Measurements from ENCODE around the gene SYNJ2BP.
"Not testable (repeated sequence)": the region's sequence is repeated elsewhere in the genome, so short reads cannot be mapped to it uniquely, and the experiment has no call there.

SYNJ2BP gene

DNA sequence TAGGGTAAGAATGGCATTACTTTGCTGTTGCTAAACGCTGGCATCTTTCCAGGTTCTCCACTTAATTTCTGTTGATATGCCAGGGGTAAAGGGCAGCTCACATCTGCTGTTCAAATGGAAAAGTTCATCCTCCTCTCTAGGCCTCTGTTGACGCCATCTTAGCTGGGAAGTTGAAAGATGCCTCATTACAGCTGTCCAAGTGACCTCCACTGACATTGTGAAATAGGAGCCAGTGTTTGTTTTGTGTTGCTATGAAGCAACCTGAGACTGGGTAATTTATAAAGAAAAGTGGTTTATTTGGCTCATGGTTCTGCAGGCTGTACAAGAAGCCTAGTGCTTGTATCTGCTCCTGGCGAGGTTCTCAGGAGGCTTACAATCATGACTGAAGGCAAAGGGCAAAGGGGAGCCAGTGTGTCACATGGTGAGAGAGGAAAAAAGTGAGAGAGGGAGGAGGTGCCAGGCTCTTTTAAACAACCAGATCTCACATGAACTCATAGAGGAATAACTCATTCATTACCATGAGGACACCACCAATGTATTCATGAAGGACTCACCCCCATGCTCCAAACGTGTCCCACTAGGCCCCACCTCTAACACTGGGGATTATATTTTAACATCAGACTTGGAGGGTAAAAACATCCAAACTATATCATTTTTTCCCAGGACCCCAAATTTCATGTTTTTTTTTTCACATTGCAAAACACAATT, 31.9 kb upstream of the SYNJ2BP start:
- Histone ChIP-seq H3K27me3 (ENCODE audit: insufficient read depth, low read length, poor library complexity, severe bottlenecking) (no peaks in the 10 kb centered on the region), H3K9ac (ENCODE audit: low read depth, low read length, poor library complexity, severe bottlenecking) (no peak overlapping the region), H3K4me1 (ENCODE audit: insufficient read depth, low read length, poor library complexity, severe bottlenecking) (no peaks in the 10 kb centered on the region), H3K9me3 (ENCODE audit: insufficient read depth, low read depth, low read length) (peaks cover 4% of the 10 kb centered on the region; the same call in 1 of the 2 replicates), H3K79me2 (ENCODE audit: insufficient read depth, low read length) (no peaks in the 10 kb centered on the region), H2AFZ (ENCODE audit: low read length) (no peak overlapping the region), H3K4me2 (ENCODE audit: low read depth, low read length, poor library complexity, severe bottlenecking) (no peak overlapping the region), H3K4me3 (ENCODE audit: low read length, poor library complexity, severe bottlenecking) (no peak overlapping the region), H4K20me1 (ENCODE audit: insufficient read depth, low read length, poor library complexity, severe bottlenecking) (no peaks in the 10 kb centered on the region), H3F3A (ENCODE audit: low read depth) (no peaks in the 10 kb centered on the region), H3K36me3 (ENCODE audit: insufficient read depth, low read length) (no peaks in the 10 kb centered on the region), H3K9me2 (replicated peaks; ENCODE audit: low read depth, low read length) (no peaks in the 10 kb centered on the region)
- no peak for TF ChIP-seq EZH2phosphoT487 (IDR thresholded peaks at IDR 0.05; ENCODE audit: borderline replicate concordance)
- TF ChIP-seq, protein P1, sequence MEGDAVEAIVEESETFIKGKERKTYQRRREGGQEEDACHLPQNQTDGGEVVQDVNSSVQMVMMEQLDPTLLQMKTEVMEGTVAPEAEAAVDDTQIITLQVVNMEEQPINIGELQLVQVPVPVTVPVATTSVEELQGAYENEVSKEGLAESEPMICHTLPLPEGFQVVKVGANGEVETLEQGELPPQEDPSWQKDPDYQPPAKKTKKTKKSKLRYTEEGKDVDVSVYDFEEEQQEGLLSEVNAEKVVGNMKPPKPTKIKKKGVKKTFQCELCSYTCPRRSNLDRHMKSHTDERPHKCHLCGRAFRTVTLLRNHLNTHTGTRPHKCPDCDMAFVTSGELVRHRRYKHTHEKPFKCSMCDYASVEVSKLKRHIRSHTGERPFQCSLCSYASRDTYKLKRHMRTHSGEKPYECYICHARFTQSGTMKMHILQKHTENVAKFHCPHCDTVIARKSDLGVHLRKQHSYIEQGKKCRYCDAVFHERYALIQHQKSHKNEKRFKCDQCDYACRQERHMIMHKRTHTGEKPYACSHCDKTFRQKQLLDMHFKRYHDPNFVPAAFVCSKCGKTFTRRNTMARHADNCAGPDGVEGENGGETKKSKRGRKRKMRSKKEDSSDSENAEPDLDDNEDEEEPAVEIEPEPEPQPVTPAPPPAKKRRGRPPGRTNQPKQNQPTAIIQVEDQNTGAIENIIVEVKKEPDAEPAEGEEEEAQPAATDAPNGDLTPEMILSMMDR (conservative IDR thresholded peaks at IDR 0.05; ENCODE audit: low read length): no peak

- Histone ChIP-seq H3K4me1 (ENCODE audit: insufficient read depth, low read length, poor library complexity, severe bottlenecking) (no peaks in the 10 kb centered on the region), H3K36me3 (ENCODE audit: insufficient read depth, low read length) (no peaks in the 10 kb centered on the region), H3K9ac (ENCODE audit: low read depth, low read length, poor library complexity, severe bottlenecking) (no peak overlapping the region), H3K27me3 (ENCODE audit: insufficient read depth, low read length, poor library complexity, severe bottlenecking) (no peaks in the 10 kb centered on the region), H3K4me2 (ENCODE audit: low read depth, low read length, poor library complexity, severe bottlenecking) (no peak overlapping the region), H2AFZ (ENCODE audit: low read length) (no peak overlapping the region), H3F3A (ENCODE audit: low read depth) (no peaks in the 10 kb centered on the region), H3K9me2 (replicated peaks; ENCODE audit: low read depth, low read length) (no peaks in the 10 kb centered on the region), H3K9me3 (ENCODE audit: insufficient read depth, low read depth, low read length) (peaks cover 21% of the 10 kb centered on the region; the same call in 1 of the 2 replicates), H3K4me3 (ENCODE audit: low read length, poor library complexity, severe bottlenecking) (no peak overlapping the region), H3K79me2 (ENCODE audit: insufficient read depth, low read length) (no peaks in the 10 kb centered on the region), H4K20me1 (ENCODE audit: insufficient read depth, low read length, poor library complexity, severe bottlenecking) (no peaks in the 10 kb centered on the region)
- TF ChIP-seq EZH2phosphoT487 (IDR thresholded peaks at IDR 0.05; ENCODE audit: borderline replicate concordance): no peak
Observed at GRCh38 chr14:70442750-70443149, 25.9 kb upstream of the SYNJ2BP start.

DNA sequence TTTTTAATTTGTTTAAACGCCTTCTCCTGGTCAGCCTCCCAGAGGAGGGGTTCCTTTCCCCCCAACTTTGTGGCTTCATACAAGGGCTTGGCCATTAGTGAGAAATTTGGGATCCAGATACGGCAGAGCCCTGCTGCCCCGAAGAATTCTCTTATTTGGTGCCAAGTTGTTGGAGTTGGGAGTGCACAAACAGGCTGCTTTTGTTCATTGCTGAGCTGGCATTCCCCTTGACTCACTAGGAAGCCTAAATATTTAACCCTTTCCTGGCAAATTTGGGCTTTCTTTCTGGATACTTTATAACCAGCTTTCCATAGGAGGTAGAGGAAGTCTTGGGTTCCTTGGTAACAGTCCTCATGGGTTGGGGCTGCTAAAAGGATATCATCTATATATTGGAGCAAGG, 24.8 kb upstream of the SYNJ2BP start:
- no peak overlapping the region for H2AFZ ChIP-seq (ENCODE audit: low read length)
- peaks cover 21% of the 10 kb centered on the region; the same call in 1 of the 2 replicates for H3K9me3 ChIP-seq (ENCODE audit: insufficient read depth, low read depth, low read length)
- H3K4me3 ChIP-seq (ENCODE audit: low read length, poor library complexity, severe bottlenecking): no peak overlapping the region
- no peaks in the 10 kb centered on the region for H3K9me2 ChIP-seq (replicated peaks; ENCODE audit: low read depth, low read length)
- no peak overlapping the region for H3K9ac ChIP-seq (ENCODE audit: low read depth, low read length, poor library complexity, severe bottlenecking)
- no peak for TF ChIP-seq EZH2phosphoT487 (IDR thresholded peaks at IDR 0.05; ENCODE audit: borderline replicate concordance)
- TF ChIP-seq, protein P1 (conservative IDR thresholded peaks at IDR 0.05; ENCODE audit: low read length): no peak
- no peaks in the 10 kb centered on the region for H3F3A ChIP-seq (ENCODE audit: low read depth)
- no peaks in the 10 kb centered on the region for H3K36me3 ChIP-seq (ENCODE audit: insufficient read depth, low read length)
- no peaks in the 10 kb centered on the region for H3K79me2 ChIP-seq (ENCODE audit: insufficient read depth, low read length)
- H3K4me1 ChIP-seq (ENCODE audit: insufficient read depth, low read length, poor library complexity, severe bottlenecking): no peaks in the 10 kb centered on the region
- no peaks in the 10 kb centered on the region for H4K20me1 ChIP-seq (ENCODE audit: insufficient read depth, low read length, poor library complexity, severe bottlenecking)
- H3K27me3 ChIP-seq (ENCODE audit: insufficient read depth, low read length, poor library complexity, severe bottlenecking): no peaks in the 10 kb centered on the region
- no peak overlapping the region for H3K4me2 ChIP-seq (ENCODE audit: low read depth, low read length, poor library complexity, severe bottlenecking)

- Histone ChIP-seq H3F3A (ENCODE audit: low read depth) (no peaks in the 10 kb centered on the region), H3K4me3 (ENCODE audit: low read length, poor library complexity, severe bottlenecking) (no peak overlapping the region), H3K27me3 (ENCODE audit: insufficient read depth, low read length, poor library complexity, severe bottlenecking) (no peaks in the 10 kb centered on the region), H3K79me2 (ENCODE audit: insufficient read depth, low read length) (no peaks in the 10 kb centered on the region), H4K20me1 (ENCODE audit: insufficient read depth, low read length, poor library complexity, severe bottlenecking) (no peaks in the 10 kb centered on the region), H2AFZ (ENCODE audit: low read length) (no peak overlapping the region), H3K36me3 (ENCODE audit: insufficient read depth, low read length) (no peaks in the 10 kb centered on the region), H3K4me2 (ENCODE audit: low read depth, low read length, poor library complexity, severe bottlenecking) (no peak overlapping the region), H3K4me1 (ENCODE audit: insufficient read depth, low read length, poor library complexity, severe bottlenecking) (no peaks in the 10 kb centered on the region), H3K9me2 (replicated peaks; ENCODE audit: low read depth, low read length) (no peaks in the 10 kb centered on the region), H3K9ac (ENCODE audit: low read depth, low read length, poor library complexity, severe bottlenecking) (no peak overlapping the region), H3K9me3 (ENCODE audit: insufficient read depth, low read depth, low read length) (0 out of 2 replicates have a peak, but pooled peaks cover 3% of the 10 kb centered on the region)
- TF ChIP-seq, protein P1 (conservative IDR thresholded peaks at IDR 0.05; ENCODE audit: low read length): no peak
- TF ChIP-seq EZH2phosphoT487 (IDR thresholded peaks at IDR 0.05; ENCODE audit: borderline replicate concordance): no peak
Observed at GRCh38 chr14:70436867-70437266, 20.0 kb upstream of the SYNJ2BP start.

DNA sequence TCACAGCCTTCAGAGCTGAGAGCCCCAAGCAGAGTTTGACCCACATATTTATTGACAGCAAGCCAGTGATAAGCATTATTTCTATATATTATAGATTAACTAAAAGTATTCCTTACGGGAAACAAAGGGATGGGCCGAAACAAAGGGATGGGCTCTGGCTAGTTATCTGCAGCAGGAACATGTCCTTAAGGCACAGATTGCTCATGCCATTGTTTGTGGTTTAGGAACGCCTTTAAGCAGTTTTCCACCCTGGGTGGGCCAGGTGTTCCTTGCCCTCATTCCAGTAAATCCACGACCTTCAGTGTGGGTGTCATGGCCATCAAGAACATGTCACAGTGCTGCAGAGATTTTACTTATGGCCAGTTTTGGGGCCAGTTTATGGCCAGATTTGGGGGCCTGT, 9.7 kb upstream of the SYNJ2BP start:
- not testable (repeated sequence) for H3K9me2 ChIP-seq (replicated peaks; ENCODE audit: low read depth, low read length); H3K9ac ChIP-seq (ENCODE audit: low read depth, low read length, poor library complexity, severe bottlenecking); H3K9me3 ChIP-seq (ENCODE audit: insufficient read depth, low read depth, low read length); H3K36me3 ChIP-seq (ENCODE audit: insufficient read depth, low read length); H3K4me2 ChIP-seq (ENCODE audit: low read depth, low read length, poor library complexity, severe bottlenecking); H2AFZ ChIP-seq (ENCODE audit: low read length); H4K20me1 ChIP-seq (ENCODE audit: insufficient read depth, low read length, poor library complexity, severe bottlenecking); H3F3A ChIP-seq (ENCODE audit: low read depth); H3K79me2 ChIP-seq (ENCODE audit: insufficient read depth, low read length); H3K27me3 ChIP-seq (ENCODE audit: insufficient read depth, low read length, poor library complexity, severe bottlenecking); H3K4me3 ChIP-seq (ENCODE audit: low read length, poor library complexity, severe bottlenecking); H3K4me1 ChIP-seq (ENCODE audit: insufficient read depth, low read length, poor library complexity, severe bottlenecking)

All from Loucy (cell line).